Retinal pigment epithelial cell (primary cell): ENCODE results near the gene SAP30BP.
A peak's percentile ranks its signal among the peaks of the same experiment; 100 is the strongest.

Experiments used
- DNase-seq: peaks from one replicate; pipeline ENCODE4 v3.0.0-alpha.2; 2010; ENCODE audit warnings: low read depth
- H3K4me3 ChIP-seq: 2 replicates; pipeline ENCODE4 v1.5.1; 2011; ENCODE audit warnings: mild to moderate bottlenecking, low read length, control low read depth, moderate library complexity
- TF ChIP-seq, protein P1 (sequence below): conservative IDR thresholded peaks from 2 replicates; pipeline ENCODE4 v1.5.1; 2011; ENCODE audit warnings: low read depth, low read length, control low read depth, inconsistent platforms

Gene SAP30BP

DNA sequence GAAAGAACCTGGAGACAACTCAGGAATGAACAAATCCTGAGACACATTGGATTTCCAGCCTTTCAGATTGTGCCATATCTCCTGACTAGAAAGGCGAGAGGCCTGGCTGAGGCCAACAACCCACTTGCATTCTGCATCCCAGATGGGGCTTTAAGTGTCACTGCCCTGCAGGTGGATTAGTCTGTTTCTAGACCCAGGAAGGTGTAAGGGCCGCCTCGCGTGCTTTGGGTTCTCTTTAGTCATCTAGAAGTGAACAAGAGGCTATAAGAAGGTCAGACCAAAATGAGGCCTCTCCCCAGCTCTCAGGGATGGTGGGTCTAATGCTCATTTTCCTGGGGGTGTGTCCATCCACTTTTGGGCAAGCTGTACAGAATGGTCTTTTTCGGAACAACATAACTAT lies 4.9 kb downstream of the SAP30BP start:
- DNase-seq = no peak
- TF ChIP-seq, protein P1, sequence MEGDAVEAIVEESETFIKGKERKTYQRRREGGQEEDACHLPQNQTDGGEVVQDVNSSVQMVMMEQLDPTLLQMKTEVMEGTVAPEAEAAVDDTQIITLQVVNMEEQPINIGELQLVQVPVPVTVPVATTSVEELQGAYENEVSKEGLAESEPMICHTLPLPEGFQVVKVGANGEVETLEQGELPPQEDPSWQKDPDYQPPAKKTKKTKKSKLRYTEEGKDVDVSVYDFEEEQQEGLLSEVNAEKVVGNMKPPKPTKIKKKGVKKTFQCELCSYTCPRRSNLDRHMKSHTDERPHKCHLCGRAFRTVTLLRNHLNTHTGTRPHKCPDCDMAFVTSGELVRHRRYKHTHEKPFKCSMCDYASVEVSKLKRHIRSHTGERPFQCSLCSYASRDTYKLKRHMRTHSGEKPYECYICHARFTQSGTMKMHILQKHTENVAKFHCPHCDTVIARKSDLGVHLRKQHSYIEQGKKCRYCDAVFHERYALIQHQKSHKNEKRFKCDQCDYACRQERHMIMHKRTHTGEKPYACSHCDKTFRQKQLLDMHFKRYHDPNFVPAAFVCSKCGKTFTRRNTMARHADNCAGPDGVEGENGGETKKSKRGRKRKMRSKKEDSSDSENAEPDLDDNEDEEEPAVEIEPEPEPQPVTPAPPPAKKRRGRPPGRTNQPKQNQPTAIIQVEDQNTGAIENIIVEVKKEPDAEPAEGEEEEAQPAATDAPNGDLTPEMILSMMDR = no peak
- H3K4me3 ChIP-seq = no peak overlapping the region

DNA sequence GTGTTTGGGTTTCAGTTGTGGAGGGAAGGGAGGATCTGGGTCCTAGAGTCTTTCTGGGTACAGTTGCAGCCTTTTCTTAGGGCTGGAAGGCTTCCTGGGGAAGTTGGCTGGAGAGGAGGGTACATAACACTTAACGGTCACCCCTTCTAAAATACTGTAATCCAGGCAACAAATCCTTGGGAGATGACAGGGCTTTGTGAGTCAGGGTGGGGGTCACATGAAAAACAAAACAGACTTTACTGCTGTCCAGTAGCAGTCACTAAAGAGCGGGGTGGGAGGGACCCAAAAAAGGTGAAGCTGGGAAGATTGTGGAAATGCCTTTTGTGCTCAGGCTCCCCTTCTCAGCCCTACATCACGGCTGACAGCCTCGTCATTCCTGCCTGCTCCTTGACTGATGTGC lies 6.3 kb downstream of the SAP30BP start:
- DNase-seq = no peak
- H3K4me3 ChIP-seq = no peak overlapping the region
- TF ChIP-seq, protein P1 = no peak

DNA sequence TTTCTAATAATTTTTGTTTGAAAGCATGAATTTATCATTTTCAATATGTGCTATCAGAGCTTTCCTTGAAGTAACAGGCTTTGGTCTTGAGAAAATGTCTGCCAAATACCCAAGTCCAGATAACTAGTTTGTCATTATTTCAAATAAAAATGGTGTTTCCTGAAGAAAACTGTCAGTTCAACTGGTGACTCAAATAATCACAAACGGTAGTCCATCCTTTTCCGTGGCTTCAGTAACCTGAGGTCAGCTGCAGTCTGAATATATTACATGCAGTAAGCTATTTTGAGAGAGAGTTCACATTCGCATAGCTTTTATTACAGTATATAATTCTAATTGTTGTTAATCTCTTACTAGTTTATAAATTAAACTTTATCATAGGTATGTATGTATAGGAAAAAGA lies 9.3 kb downstream of the SAP30BP start:
- DNase-seq = no peak
- TF ChIP-seq, protein P1 = no peak
- H3K4me3 ChIP-seq = no peak overlapping the region

DNA sequence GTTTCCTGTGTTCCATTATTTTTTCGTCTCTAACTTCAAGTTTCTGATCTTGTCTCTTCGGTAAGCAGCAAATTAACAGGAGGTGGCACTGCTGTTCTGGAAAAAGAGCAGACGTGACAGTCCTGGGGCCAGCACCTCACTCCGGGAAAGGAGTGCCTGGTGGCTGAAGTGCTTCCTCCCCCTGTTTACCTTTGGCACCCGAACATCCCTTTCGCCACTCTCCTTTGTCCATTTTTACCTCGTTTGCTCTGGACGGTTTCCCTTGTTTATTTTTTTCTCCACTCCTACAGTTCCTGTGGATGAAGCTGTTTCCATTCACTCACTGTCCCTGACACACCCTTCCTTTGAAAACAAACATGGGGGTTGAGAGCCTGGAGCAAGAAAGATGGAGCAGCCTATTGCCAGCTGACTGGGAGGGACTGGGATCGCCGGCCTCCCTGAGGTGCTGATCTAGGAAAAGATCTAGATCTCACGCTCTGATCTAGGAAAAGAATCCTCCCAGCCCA lies 12.6 kb downstream of the SAP30BP start:
- TF ChIP-seq, protein P1 = peak; percentile 36
- no peak overlapping the region for H3K4me3 ChIP-seq
- DNase-seq = no peak

DNA sequence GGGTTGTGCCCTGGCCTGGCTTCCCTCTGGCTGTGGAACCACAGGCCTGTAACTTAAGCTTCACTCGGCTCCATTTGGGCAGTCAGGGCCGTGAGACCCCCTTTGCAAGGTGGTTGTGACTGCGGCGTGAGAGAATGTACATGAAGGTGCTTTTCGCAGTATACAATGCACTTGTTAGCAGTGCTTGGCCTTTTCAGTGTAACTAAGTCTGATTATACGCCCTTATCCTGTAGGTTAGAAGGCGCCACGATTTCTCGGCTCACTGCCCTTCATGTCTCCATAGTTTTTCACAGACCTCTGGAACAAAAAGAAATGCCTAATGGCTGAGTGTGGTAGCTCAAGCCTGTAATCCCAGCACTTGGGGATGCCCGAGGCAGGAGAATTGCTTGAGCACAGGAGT lies 13.3 kb downstream of the SAP30BP start:
- TF ChIP-seq, protein P1 = no peak
- no peak for DNase-seq
- H3K4me3 ChIP-seq = no peak overlapping the region

DNA sequence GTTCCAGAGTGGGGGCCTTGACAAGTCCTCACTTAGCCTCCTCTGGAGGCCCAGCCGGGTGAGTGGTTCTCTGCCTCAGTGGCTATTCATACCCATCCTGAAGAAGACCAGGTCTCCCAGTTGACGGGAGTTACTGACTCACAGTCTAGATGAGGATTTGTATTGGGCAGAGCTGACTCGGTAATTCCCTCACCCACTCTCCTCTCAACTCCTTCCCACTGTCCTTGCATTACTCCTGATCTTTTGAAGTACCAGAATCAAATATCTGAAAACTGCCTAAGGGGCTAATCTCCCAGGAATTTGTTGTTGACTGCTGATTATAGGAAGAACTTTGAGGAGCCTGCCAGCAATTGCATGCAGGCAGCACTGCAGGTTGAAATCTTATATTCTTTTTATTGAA lies 14.2 kb downstream of the SAP30BP start:
- TF ChIP-seq, protein P1 = no peak
- peak; percentile 71 for DNase-seq
- no peak overlapping the region for H3K4me3 ChIP-seq

DNA sequence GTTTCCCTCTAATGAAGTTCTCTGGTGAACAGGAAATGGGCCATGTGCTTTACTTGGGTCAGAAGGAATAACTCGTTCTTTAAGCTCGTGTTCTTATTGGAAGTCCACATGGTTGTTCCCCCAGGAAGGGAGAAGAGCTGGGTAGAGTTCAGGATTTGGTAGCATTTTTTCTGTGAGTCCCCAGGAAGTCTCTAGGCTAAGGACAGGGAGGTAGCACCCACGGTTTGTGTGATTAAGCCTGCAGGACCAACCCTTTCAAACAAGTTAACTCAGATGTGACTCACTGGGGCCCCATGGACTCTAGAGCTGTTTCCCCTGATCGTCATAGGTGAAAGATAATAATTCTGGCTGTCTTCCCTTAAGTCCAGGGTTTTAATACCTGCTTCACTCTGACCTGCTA lies 16.4 kb downstream of the SAP30BP start:
- H3K4me3 ChIP-seq = no peak overlapping the region
- TF ChIP-seq, protein P1 = no peak
- DNase-seq = peak; percentile 53
